ENCODE data around the gene TAF11L13. TPM values are rescaled to one million over a fixed set of nuclear protein-coding genes. Genes with fewer than 3 reads are reported as not detected.

The TAF11L13 gene
- total RNA-seq, 1 donor from 2014 or later, result not detected

DNA sequence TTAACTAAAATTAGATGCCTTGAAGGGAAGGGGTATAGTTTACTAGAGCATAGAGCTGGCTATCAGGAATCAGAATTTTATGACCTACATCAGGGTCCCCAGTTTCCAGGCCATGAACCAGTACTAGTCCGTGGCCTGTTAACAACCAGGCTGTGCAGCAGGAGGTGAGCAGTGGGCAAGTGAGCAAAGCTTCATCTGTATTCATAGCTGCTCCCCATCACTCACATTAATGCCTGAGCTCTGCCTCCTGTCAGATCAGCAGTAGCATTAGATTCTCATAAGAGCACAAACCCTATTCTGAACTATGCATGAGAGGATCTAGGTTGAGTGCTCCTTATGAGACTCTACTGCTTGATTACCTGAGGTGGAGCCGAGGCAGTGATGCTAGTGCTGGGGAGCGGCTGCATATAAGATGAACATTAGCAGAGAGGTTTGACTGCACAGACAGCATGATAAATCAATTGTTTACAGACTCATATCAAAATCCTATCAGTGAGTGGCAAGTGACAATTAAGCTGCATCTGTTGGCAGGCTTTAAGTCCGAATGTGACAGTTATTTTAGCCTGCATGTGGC is 47.0 kb downstream of the TAF11L13 start:
- DNase-seq (ENCODE audit: low spot score in 2 of 2), result no peak
- no peak for FAIRE-seq

DNA sequence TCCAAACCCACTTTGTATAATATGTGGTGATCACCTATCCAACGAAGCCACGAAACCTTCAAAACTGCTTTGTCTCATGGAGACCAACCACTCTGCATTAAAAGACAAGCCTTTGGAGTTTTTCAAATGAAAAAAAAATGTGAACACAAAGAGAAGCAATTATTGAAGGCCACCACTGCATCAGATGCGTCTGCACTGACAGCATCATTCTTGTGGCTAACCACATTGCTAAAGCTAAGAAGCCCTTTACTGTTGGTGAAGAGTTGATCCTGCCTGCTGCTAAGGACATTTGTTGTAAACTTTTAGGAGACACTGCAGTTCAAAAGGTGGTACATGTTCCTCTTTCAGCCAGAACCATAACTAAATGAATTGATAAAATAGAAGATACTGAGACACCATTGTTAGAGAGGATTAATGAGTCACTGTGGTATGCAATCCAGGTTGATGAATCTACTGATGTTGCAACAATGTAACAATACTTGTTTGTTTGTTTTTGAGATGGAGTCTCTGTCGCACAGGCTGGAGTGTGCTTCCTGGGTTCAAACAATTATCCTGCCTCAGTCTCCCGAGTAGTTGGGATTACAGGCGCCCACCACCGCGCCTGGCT is 47.8 kb downstream of the TAF11L13 start:
- FAIRE-seq, result no peak
- DNase-seq (ENCODE audit: low spot score in 2 of 2), result no peak

DNA sequence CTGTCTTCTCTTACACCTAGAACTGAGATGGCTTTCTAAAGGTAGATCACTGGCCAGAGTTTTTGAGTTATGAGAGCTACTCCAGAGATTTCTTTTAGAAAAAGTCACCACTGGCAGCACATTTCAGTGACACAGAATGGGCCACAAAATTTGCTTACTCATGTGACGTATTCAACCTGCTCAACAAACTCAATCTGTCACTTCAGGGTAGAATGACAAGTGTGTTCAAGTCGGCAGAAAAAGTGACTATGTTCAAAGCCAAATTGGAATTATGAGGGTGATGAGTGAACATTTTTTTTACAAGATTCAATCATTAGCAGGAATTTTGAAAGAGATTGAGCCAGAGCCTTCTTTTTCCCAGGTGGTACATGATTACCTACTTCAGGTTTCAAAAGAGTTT is 48.8 kb downstream of the TAF11L13 start:
- DNase-seq (ENCODE audit: low spot score in 2 of 2) (no peak), FAIRE-seq (no peak)

Small RNAs within 50 kb of the gene (small RNA-seq; reads per million reads assigned to genes)
- gene AC233724.1 (not detected), gene AC233724.12 (not detected), gene AC233724.2 (not detected), gene AC233724.3 (not detected), gene AC233724.4 (not detected), gene AC233724.6 (not detected), gene AC233724.7 (not detected)

Other genes starting within 250 kb of the TAF11L13 start
- not detected for gene TAF11L2, start 133.9 kb upstream of the TAF11L13 start, total RNA-seq
- gene TAF11L3, start 113.7 kb upstream of the TAF11L13 start, total RNA-seq, result not detected
- not detected for gene TAF11L4, start 110.3 kb upstream of the TAF11L13 start, total RNA-seq
- gene TAF11L5, start 106.9 kb upstream of the TAF11L13 start, total RNA-seq, result not detected
- gene TAF11L6, start 103.4 kb upstream of the TAF11L13 start, total RNA-seq, result not detected
- not detected for gene TAF11L7, start 46.3 kb upstream of the TAF11L13 start, total RNA-seq
- gene TAF11L8, start 41.1 kb upstream of the TAF11L13 start, total RNA-seq, result not detected
- gene TAF11L9, start 37.7 kb upstream of the TAF11L13 start, total RNA-seq, result not detected
- gene TAF11L10, start 34.3 kb upstream of the TAF11L13 start, total RNA-seq, result not detected
- gene TAF11L11, start 27.9 kb upstream of the TAF11L13 start, total RNA-seq, result not detected
- not detected for gene TAF11L12, start 21.7 kb upstream of the TAF11L13 start, total RNA-seq
- gene TAF11L14, start 2.4 kb downstream of the TAF11L13 start, total RNA-seq, result not detected

Data from frontal cortex (tissue), 4 donors.